GM18499 (cell line): ENCODE measurements around the gene HMX2.

Source experiments
- ATAC-seq: cut with Tn5 transposase; IDR thresholded peaks from one replicate; pipeline ENCODE4 v1.9.1; 2021; ENCODE audit warnings: moderate number of reproducible peaks; ENCODE audit not compliant: insufficient read depth, unreplicated experiment

Gene HMX2

GRCh38 chr10:123136806-123137642, 10.9 kb upstream of the HMX2 start:
- ATAC-seq: no peak

DNA sequence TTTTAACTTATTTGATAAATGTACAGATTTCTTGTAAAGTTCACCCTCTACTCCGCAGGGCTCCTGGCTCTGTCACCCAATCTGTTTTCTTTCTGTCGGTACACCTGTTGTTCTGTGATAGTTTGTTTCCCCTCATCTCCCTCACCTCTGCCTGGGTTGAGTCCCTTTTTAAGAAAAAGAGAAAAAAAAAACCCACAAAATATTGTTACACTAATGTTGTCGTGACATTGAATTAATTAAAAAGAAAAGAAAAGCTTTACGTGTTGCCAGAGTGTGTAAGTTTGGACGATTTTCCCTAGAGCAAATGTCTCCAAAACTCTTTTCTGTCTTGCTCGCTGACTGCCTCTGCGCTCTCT, 8.8 kb upstream of the HMX2 start:
- ATAC-seq: no peak

GRCh38 chr10:123139521-123140163, 8.3 kb upstream of the HMX2 start:
- ATAC-seq: no peak

- ATAC-seq: no peak
Observed at GRCh38 chr10:123140164-123140982, 7.6 kb upstream of the HMX2 start.

GRCh38 chr10:123140983-123141390, 6.9 kb upstream of the HMX2 start:
- ATAC-seq: no peak

DNA sequence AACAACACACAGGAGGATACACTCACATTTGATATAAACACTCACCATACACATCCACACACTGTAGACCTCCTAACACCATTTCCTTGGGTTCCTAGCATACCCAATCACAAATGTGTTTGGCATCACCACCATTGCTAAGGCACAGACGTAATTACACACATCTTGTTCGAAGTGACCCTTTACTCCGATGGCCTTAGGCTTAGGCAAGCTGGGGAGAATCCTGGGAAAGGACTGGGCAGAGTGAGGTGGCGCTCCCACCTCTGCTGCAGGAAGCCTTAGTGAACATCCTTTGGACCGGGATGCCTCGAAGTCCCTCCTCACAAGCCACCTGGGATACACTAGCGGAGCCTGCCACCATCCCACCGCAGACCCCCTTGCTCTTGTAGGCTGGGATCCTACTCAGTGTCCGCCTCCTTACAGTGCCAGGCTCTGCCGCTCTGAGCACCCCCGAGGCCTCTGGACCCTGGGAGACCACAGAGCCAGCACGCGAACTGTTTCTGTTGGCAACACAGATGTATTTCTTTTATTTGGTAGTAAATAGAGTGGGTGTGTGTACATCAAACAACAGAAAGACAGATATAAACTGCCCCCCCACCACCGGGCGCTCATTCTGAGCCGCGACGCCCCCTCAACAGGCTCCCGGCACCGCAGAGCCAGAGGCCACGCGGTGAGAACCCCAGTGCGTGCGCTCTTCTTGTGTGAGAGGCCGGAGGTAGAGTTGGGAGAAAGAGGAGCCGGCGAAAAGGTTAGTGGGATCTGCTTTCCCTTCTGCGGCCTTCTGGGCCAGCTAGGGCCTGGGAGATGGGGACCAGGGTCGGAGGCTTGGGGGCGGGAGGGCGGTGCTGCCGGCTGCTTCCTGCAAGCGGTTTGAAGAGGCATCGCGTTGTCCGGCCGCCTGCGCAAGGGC, 5.9 kb upstream of the HMX2 start:
- ATAC-seq: no peak

GRCh38 chr10:123142701-123143161, 5.2 kb upstream of the HMX2 start:
- no peak for ATAC-seq

- no peak for ATAC-seq
Observed at GRCh38 chr10:123143162-123143824, 4.6 kb upstream of the HMX2 start.

GRCh38 chr10:123143825-123144168, 4.1 kb upstream of the HMX2 start:
- no peak for ATAC-seq

DNA sequence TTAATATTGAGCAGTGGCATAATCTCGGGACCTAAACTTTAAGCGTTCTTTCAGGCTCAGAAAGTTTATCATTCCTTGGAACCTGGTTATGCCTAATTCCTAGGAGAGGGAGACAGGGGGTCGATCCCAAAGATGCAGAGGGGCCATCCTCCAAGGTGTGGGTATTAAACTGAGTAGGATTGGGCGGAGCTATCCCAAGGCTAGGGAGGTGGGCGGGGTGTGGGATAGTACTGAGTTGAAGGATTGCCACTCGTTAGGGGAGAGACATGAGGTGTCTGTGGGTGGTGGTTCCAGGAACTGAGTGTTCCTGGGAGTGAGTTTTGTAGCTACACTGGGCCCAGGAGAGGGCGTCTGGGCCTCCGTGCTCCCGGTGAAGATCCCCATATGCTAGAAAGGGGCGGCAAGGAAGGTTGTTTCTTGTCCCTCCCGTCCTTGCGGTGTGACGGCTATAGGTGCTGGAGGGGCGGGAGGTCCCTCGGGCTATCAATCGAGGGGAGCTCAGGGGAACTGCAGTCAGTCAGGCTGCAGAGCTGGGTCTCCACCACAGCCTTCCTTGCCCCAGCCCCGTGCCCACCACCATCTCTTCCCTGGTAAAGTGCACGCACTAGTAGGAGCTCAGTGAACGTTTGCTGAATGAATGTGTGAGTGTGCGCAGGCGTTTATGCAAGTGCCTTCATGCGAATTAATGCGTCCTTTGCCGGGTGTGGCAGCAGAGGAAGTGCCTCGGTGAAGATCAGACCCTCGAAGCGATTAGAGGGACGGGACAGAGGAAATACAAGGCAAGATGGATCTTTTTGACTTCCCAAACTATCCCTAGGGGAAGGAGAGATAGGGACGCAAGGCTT, 3.0 kb upstream of the HMX2 start:
- ATAC-seq: no peak

DNA sequence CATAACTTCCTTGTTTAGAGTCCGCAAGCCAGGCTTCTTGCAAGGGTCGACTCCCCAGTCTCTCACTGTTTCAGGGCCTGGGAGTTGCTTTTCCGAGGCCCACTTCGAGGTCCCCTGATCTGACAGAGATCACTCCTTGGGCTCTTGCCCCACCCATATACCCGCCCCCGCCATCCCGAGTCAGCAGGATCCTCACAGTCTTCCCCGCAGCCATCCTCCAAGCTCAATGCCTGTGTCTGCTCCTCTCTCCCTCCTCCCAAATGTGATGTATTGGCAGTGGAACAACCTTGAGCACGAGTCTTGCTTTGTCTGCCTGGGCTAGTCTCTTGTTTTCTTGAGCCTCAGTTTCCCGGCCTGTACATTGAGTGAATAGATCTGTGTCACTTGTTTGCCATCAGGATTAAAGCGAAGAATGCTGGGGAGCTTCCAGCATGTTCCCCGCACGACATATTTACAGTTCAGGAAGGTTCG, 2.4 kb upstream of the HMX2 start:
- ATAC-seq: no peak

DNA sequence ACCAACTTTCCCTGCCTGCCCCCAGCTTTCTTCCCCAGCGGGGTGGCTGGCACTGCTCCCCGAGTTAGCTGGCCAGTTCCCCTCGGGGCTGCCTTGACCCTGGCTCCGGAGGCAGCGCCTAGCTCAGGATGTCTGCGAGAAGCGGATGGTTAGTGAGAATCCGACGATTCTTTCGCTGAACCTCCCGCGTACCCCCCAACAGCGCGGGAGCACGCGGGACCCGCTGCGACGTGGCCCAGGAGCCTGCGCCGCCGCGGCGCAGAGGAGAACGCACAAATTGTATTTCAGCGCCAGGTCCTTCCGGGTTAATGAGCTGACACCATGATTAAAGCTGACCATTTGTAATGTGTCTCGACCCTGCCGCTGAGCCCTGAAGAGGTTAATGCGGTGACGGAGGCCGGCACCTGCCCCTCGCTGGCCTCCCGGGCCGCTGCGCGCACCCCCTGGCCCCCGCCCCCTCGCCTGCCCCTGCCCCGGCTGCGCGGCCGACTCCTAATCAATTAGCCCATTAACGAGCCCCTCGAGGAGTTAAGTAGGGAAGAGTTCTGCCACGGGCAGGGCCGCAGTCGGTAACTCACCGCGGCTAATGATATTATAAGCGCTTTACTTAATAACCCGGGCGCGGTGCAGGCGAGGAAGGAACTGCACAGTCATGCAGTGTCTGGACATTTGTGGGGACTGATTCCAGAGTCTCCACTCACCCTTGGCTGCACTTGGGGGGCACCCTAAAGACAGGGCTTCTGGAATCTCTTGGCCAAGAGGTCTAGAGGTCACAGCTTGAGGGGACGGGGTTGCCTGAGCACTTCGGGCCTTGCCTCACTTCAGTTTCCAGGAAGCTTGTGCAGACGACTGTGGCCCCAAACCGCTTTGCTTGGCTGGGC, 1.7 kb upstream of the HMX2 start:
- ATAC-seq: no peak

- no peak for ATAC-seq
Observed at GRCh38 chr10:123146894-123147634, 872 bp upstream of the HMX2 start.

- ATAC-seq: no peak
Observed at GRCh38 chr10:123148414-123149161, 652 bp downstream of the HMX2 start.

GRCh38 chr10:123149162-123149567, 1.2 kb downstream of the HMX2 start:
- ATAC-seq: no peak

GRCh38 chr10:123149568-123150270, 1.8 kb downstream of the HMX2 start:
- ATAC-seq: no peak
